CD4-positive, alpha-beta T cell treated with Interleukin-12 subunit alpha and Interleukin-12 subunit beta, for 1 hour (primary cell): ENCODE data around the gene CIB4.

Source experiments
- DNase-seq: peaks from one replicate; pipeline ENCODE4 v3.0.0-alpha.2; 2020

The CIB4 gene

GRCh38 chr2:26537826-26538475, 103.2 kb downstream of the CIB4 start:
- DNase-seq: no peak

GRCh38 chr2:26537069-26537825, 103.9 kb downstream of the CIB4 start:
- DNase-seq: no peak

GRCh38 chr2:26536371-26537068, 104.6 kb downstream of the CIB4 start:
- DNase-seq: no peak

GRCh38 chr2:26535663-26536275, 105.4 kb downstream of the CIB4 start:
- DNase-seq: no peak

DNA sequence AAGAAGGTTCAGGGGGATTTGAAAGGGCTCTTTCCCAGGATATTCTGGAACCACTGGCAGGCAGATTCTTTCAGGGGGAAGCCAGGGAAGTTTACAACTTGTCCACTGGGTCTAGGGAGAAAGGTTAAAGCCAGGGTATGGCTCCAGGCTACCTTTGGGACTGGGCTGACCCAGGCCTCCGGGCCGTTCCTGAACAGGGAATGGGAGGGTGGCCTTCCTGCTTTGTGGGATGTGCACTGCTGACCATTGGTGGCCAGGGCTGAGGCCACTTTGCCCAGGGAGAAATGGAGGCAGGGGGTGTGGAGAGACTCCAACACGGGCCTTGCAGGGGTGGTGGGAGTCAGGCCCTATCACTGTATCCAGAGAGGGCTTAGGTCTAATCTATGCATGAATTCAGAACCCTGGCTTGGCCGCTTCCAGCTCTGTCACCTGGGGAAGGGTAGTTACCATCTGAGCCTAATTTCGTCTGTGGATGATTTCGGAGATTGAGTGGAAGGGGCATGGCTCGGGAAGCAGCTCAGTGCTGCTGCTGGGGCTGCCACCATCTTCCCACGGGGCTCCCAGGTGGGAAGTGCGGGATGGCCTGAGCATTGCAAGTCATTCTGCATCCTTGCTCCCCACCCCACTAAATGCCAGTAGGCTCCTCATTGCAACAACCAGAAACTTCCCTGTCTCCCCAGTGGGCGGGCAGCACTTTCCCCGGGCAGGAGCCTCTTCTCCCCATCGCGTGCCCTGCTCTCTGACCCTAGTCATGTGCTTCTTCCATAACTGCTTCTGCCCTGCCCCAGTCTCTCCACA, 106.1 kb downstream of the CIB4 start:
- DNase-seq: no peak

DNA sequence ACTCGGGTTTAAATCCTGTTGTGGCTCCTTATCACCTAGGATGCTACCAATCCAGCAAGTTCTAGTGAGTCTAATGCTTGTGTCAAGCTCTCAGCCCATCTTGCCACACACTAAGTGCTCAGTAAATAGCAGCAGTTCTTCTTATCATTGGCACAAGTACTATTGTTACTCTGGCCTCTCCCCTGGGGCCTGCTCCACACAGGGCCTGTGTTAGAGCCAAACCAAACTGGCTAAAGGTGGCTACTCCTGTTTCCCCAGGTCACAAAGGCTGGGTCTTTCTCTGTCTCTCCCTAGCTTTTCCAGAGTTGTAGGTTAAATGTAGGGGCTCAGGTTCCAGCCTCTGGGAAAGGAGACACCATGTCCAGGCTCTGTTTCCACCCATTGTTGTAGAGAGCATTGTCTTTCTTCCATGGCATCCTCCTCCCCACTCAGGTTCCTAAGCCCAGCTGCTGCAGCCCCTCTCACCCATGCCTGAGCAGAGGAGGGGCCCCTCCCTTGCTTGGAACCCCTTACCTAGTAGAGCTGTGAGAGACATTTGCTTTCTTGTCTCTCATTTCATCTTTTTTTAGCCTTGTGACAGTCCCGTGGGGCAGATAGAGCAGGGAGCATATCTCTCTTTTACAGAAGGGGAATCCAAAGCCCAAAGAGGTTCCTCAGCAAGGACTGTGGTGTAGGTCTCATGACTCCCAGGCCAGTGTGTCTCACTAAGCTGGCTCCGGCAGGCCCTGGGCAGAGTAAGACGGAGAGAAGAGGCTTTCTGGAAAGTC, 106.9 kb downstream of the CIB4 start:
- DNase-seq: no peak

DNA sequence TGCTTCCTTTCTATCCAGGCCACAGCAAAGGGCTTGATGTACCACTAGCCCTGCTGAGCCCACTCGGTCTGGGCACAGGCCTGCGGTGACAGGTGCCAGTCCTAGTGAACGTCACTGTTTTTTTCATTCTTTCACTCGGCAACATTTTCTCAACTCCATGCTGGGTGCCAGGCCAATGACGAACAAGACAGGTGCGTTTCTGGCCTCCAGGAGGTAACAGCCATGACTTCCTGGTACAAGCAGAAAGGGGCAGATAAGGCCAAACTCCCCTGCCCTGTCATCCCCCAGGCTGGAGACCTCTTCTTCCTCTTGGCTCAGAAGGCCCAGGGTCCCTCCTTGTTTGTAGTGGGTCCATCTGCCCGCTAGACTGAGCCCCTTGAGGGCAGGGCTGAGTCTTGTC, 107.5 kb downstream of the CIB4 start:
- no peak for DNase-seq

GRCh38 chr2:26532301-26533250, 108.6 kb downstream of the CIB4 start:
- DNase-seq: no peak
